ENCODE measurements around the gene CD58.

CD58 gene

DNA sequence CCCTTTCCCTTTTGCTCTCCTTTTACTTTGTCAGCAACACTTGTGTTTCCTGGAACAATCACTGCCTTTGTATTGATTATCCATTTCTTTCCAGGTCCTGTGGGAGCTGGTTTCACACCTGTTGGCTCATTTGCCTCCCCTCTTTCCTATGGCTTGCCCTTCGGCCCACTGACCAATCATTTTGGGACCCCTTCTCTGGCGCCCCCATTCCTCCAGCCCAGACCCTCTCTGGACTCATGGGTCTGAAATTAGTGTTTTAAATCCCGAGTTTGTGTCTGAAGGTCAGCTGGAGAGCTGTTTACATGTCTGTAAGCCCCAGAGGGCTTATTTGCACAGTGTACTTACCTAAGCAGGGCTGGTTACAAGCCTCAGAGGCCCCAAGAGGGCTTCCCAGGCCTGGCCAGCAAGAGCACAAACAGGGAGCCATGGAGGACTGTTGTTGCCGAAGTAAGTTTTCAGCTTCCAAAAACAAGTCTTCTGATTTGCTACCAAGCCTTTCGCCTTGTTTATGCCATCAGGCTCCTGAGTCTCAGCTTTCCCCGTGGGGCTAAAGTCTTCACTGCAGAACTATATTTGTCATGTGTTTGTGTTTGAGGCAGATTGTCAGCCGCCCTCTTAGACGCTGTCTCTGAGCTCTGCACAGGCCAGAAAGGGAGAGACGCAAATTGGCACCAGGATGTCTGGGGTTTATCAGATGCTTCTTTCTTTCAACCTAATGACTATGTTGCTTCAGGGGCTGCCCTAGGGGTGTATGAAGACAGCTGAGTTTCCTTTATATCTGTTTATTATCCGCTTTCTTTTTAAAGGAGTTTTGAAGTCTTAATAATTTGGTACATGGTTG is 104.8 kb downstream of the CD58 start:
- DNase-seq = no peak

DNA sequence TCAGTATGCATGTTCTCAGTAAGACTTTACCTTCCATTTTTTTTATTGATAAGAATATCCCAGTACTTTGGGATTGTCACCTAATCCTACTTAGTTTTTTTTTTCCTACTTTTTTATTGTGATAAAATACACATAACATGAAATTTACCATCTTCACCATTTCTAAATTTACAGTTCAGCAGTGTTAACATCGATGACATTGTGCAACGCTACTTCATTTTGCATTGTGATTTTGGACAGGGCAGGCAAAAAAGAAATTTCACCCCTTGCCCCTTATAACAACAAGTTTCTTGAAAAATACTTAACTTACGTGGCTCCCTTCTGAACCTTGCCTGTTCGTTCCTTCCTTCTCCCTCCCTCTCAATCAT is 105.4 kb downstream of the CD58 start:
- DNase-seq = no peak

Measured in NCI-H226 (cell line).